DMS 273 treated with DMSO at 0.1 percent for 48 hours (cell line): ENCODE results near the gene ZDHHC14.

Experiments
- DNase-seq: peaks from one replicate; lab custom pipeline; 2025; lab: John Stamatoyannopoulos, UW

ZDHHC14 gene

DNA sequence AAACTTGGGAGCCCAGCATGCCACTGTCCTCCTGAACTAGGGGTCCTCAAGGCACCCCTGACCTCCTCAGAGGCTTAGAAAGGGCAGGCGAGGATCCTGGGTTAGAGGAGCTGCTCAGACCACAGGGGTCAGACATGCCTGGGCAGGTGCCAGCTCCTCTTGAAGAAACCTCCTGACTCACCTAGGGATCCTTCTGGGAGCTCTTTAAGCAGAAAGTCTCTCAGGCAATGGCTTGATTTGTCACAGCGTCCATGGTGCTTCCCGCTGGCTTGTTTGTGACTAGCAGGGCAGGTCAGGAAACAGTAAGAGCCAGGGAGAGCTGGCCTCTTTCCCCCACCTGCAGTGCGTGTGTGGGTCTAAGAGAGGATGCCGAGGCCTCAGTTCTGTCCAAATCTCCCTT is 267.6 kb downstream of the ZDHHC14 start:
- DNase-seq, result no peak

GRCh38 chr6:157649311-157650260 is 268.6 kb downstream of the ZDHHC14 start:
- no peak for DNase-seq

DNA sequence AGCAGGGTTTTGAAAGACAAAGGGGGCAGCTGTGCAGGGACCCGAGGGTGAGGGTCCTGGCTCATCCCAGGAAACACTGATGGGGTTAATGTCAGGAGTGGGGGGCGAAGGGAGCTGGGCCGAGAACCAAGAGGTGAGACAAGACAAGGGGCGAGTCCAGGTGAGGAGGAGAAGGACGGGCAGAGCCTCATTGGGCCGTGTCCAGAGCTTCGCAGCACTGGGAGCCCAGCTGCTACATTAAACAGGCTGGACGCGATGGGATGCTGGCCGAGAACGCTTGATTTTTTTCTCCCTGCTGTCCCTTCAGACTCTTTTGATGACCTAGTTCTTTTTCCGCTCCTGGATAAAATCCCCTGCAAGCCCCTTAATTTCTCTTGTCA is 269.3 kb downstream of the ZDHHC14 start:
- no peak for DNase-seq

GRCh38 chr6:157650801-157651200 is 269.8 kb downstream of the ZDHHC14 start:
- no peak for DNase-seq

DNA sequence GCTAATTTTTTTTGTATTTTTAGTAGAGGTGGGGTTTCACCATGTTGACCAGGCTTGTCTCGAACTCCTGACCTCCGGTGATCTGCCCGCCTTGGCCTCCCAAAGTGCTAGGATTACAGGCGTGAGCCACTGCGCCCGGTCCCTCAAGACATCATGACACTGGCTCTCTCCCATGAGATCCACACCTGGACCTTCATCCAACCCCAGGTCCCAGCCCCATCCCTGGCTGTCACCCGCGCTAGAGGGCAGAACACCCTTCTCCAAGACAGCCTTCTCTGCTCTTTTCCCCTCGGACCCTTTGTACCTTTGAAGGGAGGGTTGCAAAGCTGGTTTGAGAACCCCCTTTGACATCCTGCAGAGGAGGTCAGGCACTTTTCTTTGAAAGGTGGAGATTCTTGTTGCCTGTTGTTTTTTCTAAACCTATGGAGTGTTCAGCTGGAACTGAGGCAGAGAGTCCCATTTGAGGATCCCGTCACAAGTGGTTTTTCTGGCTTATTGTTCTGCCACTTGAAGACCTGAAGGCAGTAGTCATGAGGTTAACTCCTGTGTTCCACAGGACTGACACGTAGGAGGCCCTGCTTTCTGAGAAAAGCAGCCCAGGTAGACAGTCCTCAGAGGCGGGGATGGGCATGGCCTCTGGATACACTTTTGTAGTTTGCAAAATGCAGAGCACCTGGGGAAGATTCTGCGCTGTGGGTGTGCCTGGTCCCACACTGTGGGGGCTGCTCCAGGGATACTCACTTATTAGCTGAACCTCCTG is 270.9 kb downstream of the ZDHHC14 start:
- DNase-seq, result no peak

DNA sequence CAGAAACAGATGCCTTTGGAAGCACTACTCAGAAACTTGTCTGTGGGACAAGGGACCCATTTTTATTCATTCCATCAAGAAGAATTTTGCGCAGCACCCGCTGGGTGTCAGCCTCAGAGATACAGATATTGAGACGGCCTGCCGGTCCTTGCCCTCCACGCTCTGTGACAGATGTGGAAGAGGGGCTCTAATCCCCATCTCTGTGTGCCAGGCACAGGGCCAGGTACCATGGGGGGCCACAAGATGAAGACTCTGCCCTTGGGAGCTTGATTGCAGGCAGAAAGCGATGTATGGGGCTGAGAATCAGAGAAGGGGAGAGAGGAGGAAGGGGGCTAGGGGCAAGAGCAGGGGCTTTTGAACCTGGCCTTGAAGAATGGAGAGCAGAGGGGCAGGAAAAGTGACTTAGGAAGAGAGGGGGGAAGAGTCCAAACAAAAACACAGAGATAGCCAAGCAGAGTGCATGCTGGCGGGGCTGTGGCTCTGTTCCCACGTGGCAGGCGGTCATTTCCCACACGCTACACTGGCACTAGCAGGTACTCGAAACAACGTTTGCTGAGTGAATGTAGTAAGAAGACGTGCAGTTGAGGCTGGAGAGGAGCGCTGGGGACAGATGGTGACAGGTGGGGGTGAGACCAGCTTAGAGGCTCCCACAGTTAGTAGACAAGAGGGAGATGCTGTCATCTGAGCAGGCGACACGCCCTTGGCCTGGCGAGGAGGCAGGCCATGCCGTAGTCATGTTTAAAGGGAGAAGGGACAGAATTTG is 271.8 kb downstream of the ZDHHC14 start:
- DNase-seq, result no peak

DNA sequence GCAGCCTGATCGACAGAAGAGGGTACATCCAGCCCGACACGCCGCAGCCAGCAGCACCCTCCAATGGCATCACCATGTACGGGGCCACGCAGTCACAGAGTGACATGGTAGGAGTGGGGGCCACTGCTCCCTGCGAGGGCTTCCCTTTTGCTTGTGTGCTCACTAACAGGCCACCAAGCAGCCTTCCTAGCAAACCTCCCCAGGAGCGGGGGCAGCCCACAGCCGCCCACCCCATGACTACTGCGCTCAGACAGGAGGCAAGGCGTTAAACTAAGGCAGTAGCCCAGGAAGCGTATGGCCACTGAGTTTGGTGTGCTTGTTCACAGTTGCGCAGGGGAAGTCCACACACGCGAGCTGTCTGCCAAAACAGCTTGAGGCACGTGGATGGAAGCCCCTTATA is 272.5 kb downstream of the ZDHHC14 start:
- no peak for DNase-seq

DNA sequence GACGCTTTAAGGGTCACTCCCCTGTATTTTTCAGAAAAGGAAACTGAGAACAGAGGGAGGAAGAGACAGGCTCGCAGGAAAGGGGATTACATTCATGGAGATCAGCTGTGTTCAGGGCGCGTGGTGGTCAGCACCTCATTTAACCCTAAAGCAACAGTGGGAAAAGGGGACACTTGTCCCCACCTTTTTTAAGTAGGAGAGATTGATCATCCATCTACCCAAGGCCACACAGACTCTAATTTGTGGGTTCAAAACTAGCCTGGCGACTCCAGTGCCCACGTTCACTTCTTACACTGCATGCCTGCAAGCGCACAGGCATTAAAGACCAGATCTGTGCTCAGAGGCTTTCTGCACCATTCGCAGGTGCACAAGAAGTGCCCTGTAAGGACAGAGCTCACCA is 274.1 kb downstream of the ZDHHC14 start:
- no peak for DNase-seq

- DNase-seq, result no peak
These were observed 275.5 kb downstream of the ZDHHC14 start for GRCh38 chr6:157656437-157656997.

GRCh38 chr6:157657754-157658153 is 276.8 kb downstream of the ZDHHC14 start:
- DNase-seq, result no peak

DNA sequence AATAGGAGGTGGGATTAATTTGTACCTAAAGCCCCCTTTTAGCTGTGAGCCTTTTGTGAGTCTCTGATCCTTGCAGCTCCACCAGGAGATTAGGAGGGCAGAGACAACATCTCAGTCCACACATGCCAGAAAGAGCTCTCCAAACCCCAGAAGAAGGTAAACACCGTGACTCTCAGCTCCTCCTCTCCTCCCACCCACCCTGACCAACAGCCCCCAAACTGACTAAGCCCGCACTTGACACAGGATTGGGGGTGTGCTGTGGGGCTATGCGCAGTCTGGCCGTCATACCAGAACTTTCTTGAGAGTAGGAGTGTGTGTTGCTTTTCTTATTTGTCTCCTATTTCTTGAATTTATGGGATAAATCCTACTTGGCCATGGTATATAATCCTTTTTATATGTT is 277.3 kb downstream of the ZDHHC14 start:
- no peak for DNase-seq

GRCh38 chr6:157659536-157660271 is 278.7 kb downstream of the ZDHHC14 start:
- no peak for DNase-seq

- no peak for DNase-seq
These were observed 279.4 kb downstream of the ZDHHC14 start for GRCh38 chr6:157660414-157660813.

DNA sequence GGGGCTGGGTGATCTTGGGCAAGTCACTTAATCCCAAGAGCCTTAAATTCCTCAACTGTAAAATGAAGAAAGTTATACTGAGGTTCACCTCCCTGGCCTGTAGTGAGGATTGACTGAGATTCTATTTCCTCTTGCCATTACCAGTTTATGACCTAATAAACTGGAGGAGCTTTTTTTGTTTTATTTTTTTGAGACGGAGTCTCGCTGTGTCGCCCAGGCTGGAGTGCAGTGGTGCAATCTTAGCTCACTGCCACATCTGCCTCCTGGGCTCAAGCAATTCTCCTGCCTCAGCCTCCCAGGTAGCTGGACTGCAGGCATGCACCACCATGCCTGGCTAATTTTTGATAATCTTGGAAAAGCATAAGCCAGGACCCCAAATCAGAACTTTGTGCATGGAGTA is 280.7 kb downstream of the ZDHHC14 start:
- DNase-seq, result no peak

DNA sequence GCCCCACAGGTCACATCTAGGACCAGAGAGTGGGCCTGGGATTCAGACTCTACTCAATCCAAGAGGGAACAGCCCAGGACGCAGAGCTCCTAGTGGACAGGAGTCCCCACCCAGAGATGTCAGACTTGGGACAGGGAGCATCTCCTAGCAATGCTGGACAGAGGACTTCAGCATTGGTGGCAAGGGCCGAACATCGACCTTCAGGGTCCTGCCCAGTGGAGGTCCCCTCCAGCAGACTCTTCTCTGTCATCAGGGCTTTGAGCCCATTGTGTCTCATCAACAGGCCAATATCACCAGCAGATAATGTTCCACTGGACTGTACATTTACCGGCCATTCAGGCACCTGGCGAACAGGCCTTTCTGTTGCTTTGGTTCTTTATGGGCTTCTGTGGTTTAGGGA is 282.3 kb downstream of the ZDHHC14 start:
- no peak for DNase-seq

- no peak for DNase-seq
These were observed 284.2 kb downstream of the ZDHHC14 start for GRCh38 chr6:157665180-157665579.

- no peak for DNase-seq
These were observed 285.7 kb downstream of the ZDHHC14 start for GRCh38 chr6:157666729-157667128.

- DNase-seq, result no peak
These were observed 286.4 kb downstream of the ZDHHC14 start for GRCh38 chr6:157667211-157668008.

DNA sequence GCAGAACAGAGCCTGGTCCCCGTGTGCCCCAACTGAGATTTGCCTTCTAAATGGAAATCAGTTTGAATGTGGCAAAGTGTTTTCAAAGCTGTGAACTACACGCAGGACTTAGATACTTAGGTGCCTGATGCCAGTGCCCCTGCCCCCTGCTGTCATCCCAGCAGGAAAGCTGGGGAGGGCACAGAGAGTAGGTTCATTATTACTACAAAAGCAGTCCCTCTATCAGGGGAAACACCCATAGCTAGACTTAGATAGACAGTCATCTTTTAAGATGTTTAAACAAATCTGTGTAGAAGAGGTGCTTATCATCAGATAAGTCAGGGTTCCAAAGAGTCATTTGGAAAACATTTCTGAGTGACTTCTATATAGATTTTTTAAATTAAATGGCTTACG is 287.0 kb downstream of the ZDHHC14 start:
- DNase-seq, result no peak

DNA sequence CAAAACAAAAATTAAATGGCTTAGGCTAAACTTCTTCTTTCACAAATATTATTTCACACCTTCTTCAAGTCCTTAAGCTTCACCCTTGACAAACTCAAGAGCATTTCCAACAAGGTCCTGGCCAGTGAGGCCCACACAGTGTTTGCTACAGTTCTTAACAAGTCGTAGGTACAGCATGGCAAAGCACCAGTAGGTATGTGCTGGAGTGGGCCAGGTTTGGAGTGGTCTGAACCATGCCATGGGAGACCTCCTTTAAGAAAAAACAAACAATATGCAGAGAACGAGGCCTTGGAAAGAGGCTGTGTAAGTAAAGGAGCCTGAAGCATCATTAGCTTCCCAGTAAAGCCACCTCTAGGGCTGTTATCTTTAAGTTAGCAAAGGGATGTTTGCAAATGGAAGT is 287.7 kb downstream of the ZDHHC14 start:
- no peak for DNase-seq

GRCh38 chr6:157669323-157669722 is 288.3 kb downstream of the ZDHHC14 start:
- DNase-seq, result no peak
